ENCODE results near the gene CNN2. TPM values are rescaled to one million over a fixed set of nuclear protein-coding genes. Genes with fewer than 3 reads are reported as not detected.

CNN2 gene
- total and polyA plus RNA-seq, 2 donors from 2014 or later: 64.1 to 131 TPM

DNA sequence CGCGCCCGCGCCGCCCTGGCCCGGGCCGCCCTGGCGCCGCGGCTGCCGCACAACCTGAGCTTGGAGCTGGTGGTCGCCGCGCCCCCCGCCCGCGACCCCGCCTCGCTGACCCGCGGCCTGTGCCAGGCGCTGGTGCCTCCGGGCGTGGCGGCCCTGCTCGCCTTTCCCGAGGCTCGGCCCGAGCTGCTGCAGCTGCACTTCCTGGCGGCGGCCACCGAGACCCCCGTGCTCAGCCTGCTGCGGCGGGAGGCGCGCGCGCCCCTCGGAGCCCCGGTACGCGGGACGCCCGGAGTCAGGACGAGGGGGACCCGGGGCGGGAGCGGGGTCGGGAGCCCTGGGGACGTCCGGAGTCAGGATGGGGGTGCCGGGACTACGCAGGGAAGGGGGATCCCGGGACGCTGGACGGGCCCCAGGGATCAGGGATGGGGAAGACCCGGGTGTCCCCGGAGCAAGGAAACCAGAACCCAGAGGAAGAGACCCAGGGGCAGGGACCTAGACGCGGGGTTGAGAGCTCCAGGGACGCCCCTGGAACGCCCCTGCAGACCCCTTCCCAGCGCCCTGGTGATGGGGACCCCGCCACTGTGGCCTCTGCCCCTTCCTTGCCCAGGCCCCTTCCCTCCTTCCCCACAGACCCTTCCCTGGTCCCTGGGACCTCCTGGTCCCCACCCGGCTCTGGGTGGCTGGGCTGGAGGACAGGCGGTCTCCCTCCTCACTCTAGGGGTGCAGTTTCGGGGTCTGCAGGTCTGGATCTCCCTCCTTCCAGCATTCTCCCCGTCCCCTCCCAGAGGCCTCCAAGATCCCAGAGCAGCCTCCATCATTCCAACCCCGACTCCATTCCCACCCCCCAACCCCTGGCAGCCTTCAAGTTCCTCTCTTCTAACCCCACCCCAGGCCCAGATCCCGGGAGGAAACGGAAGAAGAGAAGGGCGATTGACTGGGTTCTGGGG is 25.5 kb upstream of the CNN2 start:
- H3K9ac ChIP-seq (ENCODE audit: low read length in 3 of 3): no peak overlapping the region
- no peaks in the 10 kb centered on the region for H3K36me3 ChIP-seq (ENCODE audit: control insufficient read depth in 2 of 3, insufficient read depth in 3 of 3, low read length in 3 of 3)
- no peak overlapping the region for H3K27ac ChIP-seq (ENCODE audit: low read depth in 2 of 2, low read length in 2 of 2)
- intact Hi-C loops (cut with DNase I): no loop called here
- H3K27me3 ChIP-seq (ENCODE audit: control insufficient read depth, insufficient read depth, low read length): peaks cover 17% of the 10 kb centered on the region
- H3K4me1 ChIP-seq (ENCODE audit: control insufficient read depth in 2 of 3, insufficient read depth in 2 of 3, low read depth in 1 of 3, low read length in 3 of 3): peaks cover 0 to 7% (median 4%) of the 10 kb centered on the region in 3 donors
- no peak for TF ChIP-seq CTCF (IDR thresholded peaks at IDR 0.05; ENCODE audit: borderline replicate concordance, extremely low read depth, insufficient read depth)
- DNase-seq (peak in 2 of 5 donors; percentile 68 to 81), FAIRE-seq (no peak)
- H3K4me3 ChIP-seq (ENCODE audit: low read length in 3 of 3): no peak overlapping the region
- no peaks in the 10 kb centered on the region for H3K9me3 ChIP-seq (ENCODE audit: control insufficient read depth in 2 of 3, insufficient read depth in 1 of 3, low read length in 3 of 3)

DNA sequence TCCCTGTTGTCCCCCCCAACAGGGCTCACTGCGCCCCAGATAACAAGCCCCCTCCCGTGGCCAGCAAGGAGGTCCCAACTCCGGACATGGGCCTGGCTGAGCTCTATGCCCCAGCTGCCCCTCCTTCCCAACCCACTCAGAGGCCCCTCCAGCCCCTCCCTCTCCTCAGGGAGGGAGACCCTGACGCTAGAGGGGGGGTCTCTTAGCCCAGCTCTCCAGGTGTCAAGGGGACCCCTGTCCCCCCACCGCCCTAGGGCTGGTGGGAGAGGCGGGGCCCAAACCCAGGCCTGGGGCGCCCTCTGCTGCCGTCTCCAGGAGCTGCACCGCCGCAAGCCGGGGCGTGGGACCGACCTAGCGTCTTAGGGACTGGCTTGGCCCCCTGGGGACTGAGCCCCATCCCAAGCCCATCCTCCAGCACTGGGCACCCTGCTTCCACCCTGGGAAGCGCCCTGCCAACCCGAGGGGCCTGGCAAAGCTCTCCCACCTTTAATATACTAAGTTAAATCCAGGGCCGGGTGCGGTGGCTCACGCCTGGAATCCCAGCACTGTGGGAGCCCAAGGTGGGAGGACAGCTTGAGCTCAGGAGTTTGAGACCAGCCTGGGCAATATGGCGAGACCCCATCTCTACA is 24.8 kb upstream of the CNN2 start:
- DNase-seq (peak; percentile 46 to 86 (median 70)), FAIRE-seq (no peak)
- H3K36me3 ChIP-seq (ENCODE audit: control insufficient read depth in 2 of 3, insufficient read depth in 3 of 3, low read length in 3 of 3): no peaks in the 10 kb centered on the region
- H3K4me3 ChIP-seq (ENCODE audit: low read length in 3 of 3): no peak overlapping the region
- H3K4me1 ChIP-seq (ENCODE audit: control insufficient read depth in 2 of 3, insufficient read depth in 2 of 3, low read depth in 1 of 3, low read length in 3 of 3): no peaks in the 10 kb centered on the region
- no peak overlapping the region for H3K27ac ChIP-seq (ENCODE audit: low read depth in 2 of 2, low read length in 2 of 2)
- TF ChIP-seq CTCF (IDR thresholded peaks at IDR 0.05; ENCODE audit: borderline replicate concordance, extremely low read depth, insufficient read depth): peak; percentile 93
- no peaks in the 10 kb centered on the region for H3K9me3 ChIP-seq (ENCODE audit: control insufficient read depth in 2 of 3, insufficient read depth in 1 of 3, low read length in 3 of 3)
- no peak overlapping the region for H3K9ac ChIP-seq (ENCODE audit: low read length in 3 of 3)
- H3K27me3 ChIP-seq (ENCODE audit: control insufficient read depth, insufficient read depth, low read length): peaks cover 14% of the 10 kb centered on the region
- intact Hi-C loops (cut with DNase I): no loop called here

DNA sequence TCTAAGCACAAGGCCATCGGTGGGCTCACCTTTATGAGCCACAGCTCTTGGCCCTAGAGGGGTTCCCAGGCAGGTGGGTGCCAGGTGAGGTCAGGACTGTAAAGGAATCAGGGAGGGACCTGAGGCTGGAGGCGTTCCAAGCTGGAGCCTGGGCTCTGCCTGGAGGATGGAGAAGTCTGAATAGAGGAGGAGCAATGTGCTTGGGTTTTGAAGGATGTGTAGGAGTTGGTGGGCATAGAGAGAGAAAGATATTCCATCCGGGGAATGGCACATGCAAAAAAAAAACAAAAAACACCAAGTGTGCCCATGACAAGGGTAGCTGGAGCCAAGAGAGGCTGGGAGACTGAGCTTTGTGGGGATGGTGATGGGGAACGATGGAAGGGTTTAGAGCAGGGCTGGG is 23.8 kb upstream of the CNN2 start:
- Histone ChIP-seq H3K4me3 (ENCODE audit: low read length in 3 of 3) (no peak overlapping the region), H3K4me1 (ENCODE audit: control insufficient read depth in 2 of 3, insufficient read depth in 2 of 3, low read depth in 1 of 3, low read length in 3 of 3) (no peaks in the 10 kb centered on the region), H3K27ac (ENCODE audit: low read depth in 2 of 2, low read length in 2 of 2) (no peak overlapping the region), H3K27me3 (ENCODE audit: control insufficient read depth, insufficient read depth, low read length) (peaks cover 14% of the 10 kb centered on the region), H3K36me3 (ENCODE audit: control insufficient read depth in 2 of 3, insufficient read depth in 3 of 3, low read length in 3 of 3) (no peaks in the 10 kb centered on the region), H3K9me3 (ENCODE audit: control insufficient read depth in 2 of 3, insufficient read depth in 1 of 3, low read length in 3 of 3) (no peaks in the 10 kb centered on the region), H3K9ac (ENCODE audit: low read length in 3 of 3) (no peak overlapping the region)
- no peak for DNase-seq
- TF ChIP-seq CTCF (IDR thresholded peaks at IDR 0.05; ENCODE audit: borderline replicate concordance, extremely low read depth, insufficient read depth): no peak
- intact Hi-C loops (cut with DNase I): no loop called here
- no peak for FAIRE-seq

Measured in kidney (tissue), 14 donors.